SH-SY5Y (cell line): Measurements from ENCODE around the gene PIWIL1.

Experiments used
- GATA2 ChIP-seq: IDR thresholded peaks from 2 replicates; pipeline ENCODE4 v1.6.1; 2011; ENCODE audit warnings: mild to moderate bottlenecking, low read depth, low read length
- GATA3 ChIP-seq: IDR thresholded peaks from 2 replicates; pipeline ENCODE4 v1.6.1; 2011; ENCODE audit warnings: low read depth, mild to moderate bottlenecking, low read length, moderate library complexity

- TF ChIP-seq GATA2 (no peak), GATA3 (no peak)
Measured at GRCh38 chr12:130362060-130362459, 24.4 kb downstream of the PIWIL1 start.
